PC-9 (cell line): ENCODE measurements around the gene KLHL8. TPM values are rescaled to one million over a fixed set of nuclear protein-coding genes. Genes with fewer than 3 reads are reported as not detected.

Experiments used
- BruUV-seq: library from RNA; stranded (reverse); fragments of 400-500 nt; replicated peaks from 2 replicates; lab custom pipeline; 2021; lab: Mats Ljungman, UMichigan
- CTCF ChIA-PET: fragments of 300-600 bp; sonication (Branson Sonifier 250); formaldehyde crosslinking; loops from one replicate; lab custom pipeline; 2022; ENCODE audit warnings: antibody characterized with exemption; lab: Charles Lee
- POLR2A ChIA-PET: fragments of 300-600 bp; sonication (Branson Sonifier 250); formaldehyde crosslinking; loops from one replicate; lab custom pipeline; 2022; ENCODE audit warnings: antibody characterized with exemption; ENCODE audit not compliant: unreplicated experiment; lab: Charles Lee
- DNase-seq, 2 experiments: peaks; one replicate each; pipeline versions ENCODE4 v3.0.0 to v3.0.0-alpha.2; 2015 to 2022; ENCODE audit warnings: mixed read lengths in 1 of 2
- H2AFZ ChIP-seq: fragments of 200-600 bp; sonication (generic); 2 replicates; pipeline ENCODE4 v1.8.1; 2017; ENCODE audit warnings: antibody characterized with exemption
- H3F3A ChIP-seq: fragments of 200-600 bp; sonication (generic); 2 replicates; pipeline ENCODE4 v1.8.1; 2017; ENCODE audit warnings: antibody characterized with exemption, mild to moderate bottlenecking, low read depth; ENCODE audit not compliant: insufficient read depth
- H3K27ac ChIP-seq: fragments of 200-600 bp; sonication (generic); 2 replicates; pipeline ENCODE4 v1.6.1; 2016; ENCODE audit warnings: mixed run types
- H3K27me3 ChIP-seq: fragments of 200-600 bp; sonication (generic); 2 replicates; pipeline ENCODE4 v1.6.1; 2016; ENCODE audit warnings: low read depth, mixed run types; ENCODE audit not compliant: insufficient read depth
- H3K36me3 ChIP-seq: fragments of 200-600 bp; sonication (generic); 2 replicates; pipeline ENCODE4 v1.6.1; 2016; ENCODE audit warnings: low read depth, mixed run types
- H3K4me1 ChIP-seq: fragments of 200-600 bp; sonication (generic); replicated peaks from 2 replicates; pipeline ENCODE4 v1.6.1; 2016; ENCODE audit warnings: mixed run types; ENCODE audit not compliant: insufficient read depth
- H3K4me2 ChIP-seq: fragments of 200-600 bp; sonication (generic); 2 replicates; pipeline ENCODE4 v1.6.1; 2017; ENCODE audit warnings: mixed run types
- H3K4me3 ChIP-seq: fragments of 200-600 bp; sonication (generic); 2 replicates; pipeline ENCODE4 v1.6.1; 2016; ENCODE audit warnings: mixed run types
- H3K79me2 ChIP-seq: fragments of 200-600 bp; sonication (generic); 2 replicates; pipeline ENCODE4 v1.6.1; 2017; ENCODE audit warnings: low read depth, mixed run types
- H3K9me2 ChIP-seq: fragments of 200-600 bp; sonication (generic); 2 replicates; pipeline ENCODE4 v1.8.1; 2017; ENCODE audit warnings: mild to moderate bottlenecking; ENCODE audit not compliant: insufficient read depth
- H3K9me3 ChIP-seq: fragments of 200-600 bp; sonication (generic); 2 replicates; pipeline ENCODE4 v1.8.1; 2016; ENCODE audit warnings: low read depth; ENCODE audit not compliant: insufficient read depth
- H4K20me1 ChIP-seq: fragments of 200-600 bp; sonication (generic); 2 replicates; pipeline ENCODE4 v1.8.1; 2017; ENCODE audit not compliant: insufficient read depth
- EZH2 ChIP-seq: fragments of 200-600 bp; sonication (generic); IDR thresholded peaks from 2 replicates; pipeline ENCODE4 v1.8.0; 2017; ENCODE audit warnings: antibody characterized with exemption, low read depth
- intact Hi-C: fragments of 100-400 bp; cut with micrococcal nuclease; formaldehyde crosslinking; loops from one replicate; pipeline ENCODE4 v1.10.0; 2022; ENCODE audit not compliant: unreplicated experiment
- total RNA-seq: library from RNA; stranded (reverse); gene quantifications from 2 replicates; pipeline ENCODE4 v1.2.3, GENCODE V29; 2021
- TF ChIP-seq, protein P1 (sequence below): fragments of 200-600 bp; sonication (generic); conservative IDR thresholded peaks from 2 replicates; pipeline ENCODE4 v1.6.1; 2017; ENCODE audit warnings: mixed run types, antibody characterized with exemption, mild to moderate bottlenecking, moderate library complexity

Gene KLHL8
- total RNA-seq, 1 experiment from 2014 or later = 8.5 TPM

- H3K27me3 ChIP-seq = no peaks in the 10 kb centered on the region
- no peak overlapping the region for H3K27ac ChIP-seq
- ChIA-PET CTCF (no interaction called here), POLR2A (no interaction called here)
- no TSS peak for BruUV-seq
- no peak overlapping the region for H3K4me3 ChIP-seq
- no peaks in the 10 kb centered on the region for H3F3A ChIP-seq
- H2AFZ ChIP-seq = no peak overlapping the region
- H4K20me1 ChIP-seq = no peaks in the 10 kb centered on the region
- no peaks in the 10 kb centered on the region for H3K9me2 ChIP-seq
- TF ChIP-seq, protein P1, sequence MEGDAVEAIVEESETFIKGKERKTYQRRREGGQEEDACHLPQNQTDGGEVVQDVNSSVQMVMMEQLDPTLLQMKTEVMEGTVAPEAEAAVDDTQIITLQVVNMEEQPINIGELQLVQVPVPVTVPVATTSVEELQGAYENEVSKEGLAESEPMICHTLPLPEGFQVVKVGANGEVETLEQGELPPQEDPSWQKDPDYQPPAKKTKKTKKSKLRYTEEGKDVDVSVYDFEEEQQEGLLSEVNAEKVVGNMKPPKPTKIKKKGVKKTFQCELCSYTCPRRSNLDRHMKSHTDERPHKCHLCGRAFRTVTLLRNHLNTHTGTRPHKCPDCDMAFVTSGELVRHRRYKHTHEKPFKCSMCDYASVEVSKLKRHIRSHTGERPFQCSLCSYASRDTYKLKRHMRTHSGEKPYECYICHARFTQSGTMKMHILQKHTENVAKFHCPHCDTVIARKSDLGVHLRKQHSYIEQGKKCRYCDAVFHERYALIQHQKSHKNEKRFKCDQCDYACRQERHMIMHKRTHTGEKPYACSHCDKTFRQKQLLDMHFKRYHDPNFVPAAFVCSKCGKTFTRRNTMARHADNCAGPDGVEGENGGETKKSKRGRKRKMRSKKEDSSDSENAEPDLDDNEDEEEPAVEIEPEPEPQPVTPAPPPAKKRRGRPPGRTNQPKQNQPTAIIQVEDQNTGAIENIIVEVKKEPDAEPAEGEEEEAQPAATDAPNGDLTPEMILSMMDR = no peak
- TF ChIP-seq EZH2 = no peak
- no peaks in the 10 kb centered on the region for H3K9me3 ChIP-seq
- H3K4me2 ChIP-seq = no peak overlapping the region
- intact Hi-C loops = no loop called here
- no peaks in the 10 kb centered on the region for H3K4me1 ChIP-seq
- DNase-seq = no peak
- H3K79me2 ChIP-seq = no peaks in the 10 kb centered on the region
- no peaks in the 10 kb centered on the region for H3K36me3 ChIP-seq
Observed at GRCh38 chr4:87229979-87230378, 9.6 kb upstream of the KLHL8 start.

DNA sequence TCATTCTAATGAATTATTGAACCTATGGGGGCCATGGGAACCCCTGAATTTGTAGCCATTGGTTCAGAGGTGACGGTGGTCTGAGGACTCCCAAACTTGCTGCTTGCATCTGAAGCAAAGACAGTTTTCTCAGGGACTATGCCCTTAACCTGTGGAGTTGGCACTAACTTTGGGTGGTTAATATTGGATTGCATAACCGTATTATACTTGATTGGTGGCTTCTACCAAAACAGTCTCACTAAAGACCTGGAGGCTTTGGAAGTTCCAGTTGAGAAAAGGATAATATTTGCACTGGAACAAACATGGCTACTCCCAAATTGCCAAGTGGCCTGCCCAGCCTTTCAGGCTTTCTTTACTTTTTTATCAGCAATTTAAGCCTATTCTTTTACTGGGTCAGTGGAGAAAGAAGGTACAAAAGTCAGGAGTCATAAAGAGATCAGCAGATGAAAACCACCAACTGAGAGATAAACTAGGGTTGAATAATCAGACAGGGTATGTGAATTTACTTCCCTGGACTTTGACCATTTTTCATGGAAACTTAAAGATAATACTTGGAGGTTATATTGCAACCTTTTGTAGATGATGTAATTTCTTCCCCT lies 7.9 kb upstream of the KLHL8 start:
- H3K9me2 ChIP-seq = no peaks in the 10 kb centered on the region
- H2AFZ ChIP-seq = no peak overlapping the region
- ChIA-PET CTCF (no interaction called here), POLR2A (no interaction called here)
- H3K27me3 ChIP-seq = no peaks in the 10 kb centered on the region
- no peak overlapping the region for H3K4me2 ChIP-seq
- TF ChIP-seq, protein P1 = no peak
- no peak for TF ChIP-seq EZH2
- no TSS peak for BruUV-seq
- no peak for DNase-seq
- H3F3A ChIP-seq = no peaks in the 10 kb centered on the region
- H3K27ac ChIP-seq = no peak overlapping the region
- H3K36me3 ChIP-seq = no peaks in the 10 kb centered on the region
- no peak overlapping the region for H3K4me3 ChIP-seq
- intact Hi-C loops = no loop called here
- no peaks in the 10 kb centered on the region for H3K4me1 ChIP-seq
- no peaks in the 10 kb centered on the region for H3K79me2 ChIP-seq
- H4K20me1 ChIP-seq = no peaks in the 10 kb centered on the region
- H3K9me3 ChIP-seq = no peaks in the 10 kb centered on the region

- no peak overlapping the region for H2AFZ ChIP-seq
- H3K4me2 ChIP-seq = no peak overlapping the region
- no peak for TF ChIP-seq EZH2
- TF ChIP-seq, protein P1 = no peak
- no peak for DNase-seq
- CTCF ChIA-PET = no interaction called here
- intact Hi-C loops = no loop called here
- H3K36me3 ChIP-seq = no peaks in the 10 kb centered on the region
- no peaks in the 10 kb centered on the region for H3K9me2 ChIP-seq
- H3K79me2 ChIP-seq = no peaks in the 10 kb centered on the region
- H3K4me1 ChIP-seq = no peaks in the 10 kb centered on the region
- H4K20me1 ChIP-seq = no peaks in the 10 kb centered on the region
- POLR2A ChIA-PET = no interaction called here
- no peak overlapping the region for H3K4me3 ChIP-seq
- no TSS peak for BruUV-seq
- H3K9me3 ChIP-seq = no peaks in the 10 kb centered on the region
- H3K27me3 ChIP-seq = no peaks in the 10 kb centered on the region
- H3F3A ChIP-seq = no peaks in the 10 kb centered on the region
- H3K27ac ChIP-seq = no peak overlapping the region
Observed at GRCh38 chr4:87227751-87228151, 7.3 kb upstream of the KLHL8 start.
